HCT116 (cell line): ENCODE data around the gene ABHD2. TPM values are rescaled to one million over a fixed set of nuclear protein-coding genes. Genes with fewer than 3 reads are reported as not detected.

Source experiments
- ATAC-seq: fragments of 200-7000 bp; cut with Tn5 transposase; 2 replicates; pipeline ENCODE4 v1.9.1; 2020; ENCODE audit warnings: mild to moderate bottlenecking, moderate library complexity
- BruUV-seq: library from RNA; stranded (reverse); fragments of 400-500 nt; replicated peaks from 2 replicates; lab custom pipeline; 2021; lab: Mats Ljungman, UMichigan
- CTCF ChIA-PET: fragments of 300-600 bp; sonication (Branson Sonifier 250); formaldehyde crosslinking; loops from one replicate; lab custom pipeline; 2021; ENCODE audit warnings: antibody characterized with exemption; lab: Charles Lee
- POLR2A ChIA-PET: fragments of 300-600, 350-600 bp; sonication (Branson Sonifier 250); formaldehyde crosslinking; loops from one replicate; lab custom pipeline; 2021; ENCODE audit warnings: antibody characterized with exemption; lab: Charles Lee
- RAD21 ChIA-PET, 2 experiments: fragments of 300-600 bp; sonication (Branson Sonifier 250); formaldehyde crosslinking; loops; one replicate each; lab custom pipeline; 2023; ENCODE audit warnings: low total read pairs in 2 of 2; ENCODE audit not compliant: uncharacterized antibody in 2 of 2, unreplicated experiment in 2 of 2, low non-redundant PET in 1 of 2; lab: Charles Lee
- DNase-seq: peaks from one replicate; pipeline ENCODE4 v3.0.0-alpha.2; 2010; ENCODE audit warnings: low read depth, low spot score
- H2AFZ ChIP-seq: fragments of 200-600 bp; shearing (Covaris generic), sonication (generic); 2 replicates; pipeline ENCODE4 v1.6.1; 2017; ENCODE audit warnings: low read depth, mixed run types, mixed read lengths, antibody characterized with exemption, low read length; ENCODE audit not compliant: poor library complexity, severe bottlenecking
- H3K27ac ChIP-seq: 2 replicates; pipeline ENCODE4 v1.5.1; 2012; ENCODE audit warnings: low read depth, low read length
- H3K27me3 ChIP-seq: fragments of 200-600 bp; sonication (generic); 2 replicates; pipeline ENCODE4 v1.6.1; 2016; ENCODE audit warnings: mixed run types, low read length, mixed read lengths; ENCODE audit not compliant: insufficient read depth
- H3K36me3 ChIP-seq, 2 experiments: fragments of 200-500 bp in 1 of 2; fragments of 200-600 bp in 1 of 2; sonication (Bioruptor generic) in 1 of 2; sonication (generic) in 1 of 2; 2 replicates each; pipeline versions ENCODE4 v1.5.1 to v1.6.1; 2014 to 2016; ENCODE audit warnings: low read length in 2 of 2, inconsistent platforms in 1 of 2, mixed read lengths in 1 of 2, mixed run types in 1 of 2; ENCODE audit not compliant: insufficient read depth in 2 of 2, control insufficient read depth in 1 of 2
- H3K4me1 ChIP-seq, 2 experiments: fragments of 200-600 bp in 1 of 2; sonication (generic) in 1 of 2; 2 replicates each; pipeline versions ENCODE4 v1.5.1 to v1.6.1; 2012 to 2017; ENCODE audit warnings: low read length in 2 of 2, inconsistent platforms in 1 of 2, mild to moderate bottlenecking in 1 of 2, mixed read lengths in 1 of 2, mixed run types in 1 of 2, moderate library complexity in 1 of 2; ENCODE audit not compliant: insufficient read depth in 2 of 2, control insufficient read depth in 1 of 2
- H3K4me2 ChIP-seq: fragments of 200-600 bp; sonication (generic); 2 replicates; pipeline ENCODE4 v1.6.1; 2017; ENCODE audit warnings: mixed run types, low read length, mixed read lengths
- H3K4me3 ChIP-seq, 2 experiments: fragments of 200-600 bp in 1 of 2; sonication (generic) in 1 of 2; replicated peaks in 1 of 2; 2 replicates each; pipeline ENCODE4 v1.5.1; 2011 to 2016; ENCODE audit warnings: low read length in 2 of 2, control low read depth in 1 of 2, low read depth in 1 of 2, mild to moderate bottlenecking in 1 of 2, mixed read lengths in 1 of 2, mixed run types in 1 of 2
- H3K79me2 ChIP-seq: fragments of 200-600 bp; sonication (generic); 2 replicates; pipeline ENCODE4 v1.6.1; 2017; ENCODE audit warnings: mild to moderate bottlenecking, mixed run types, low read length, moderate library complexity, mixed read lengths; ENCODE audit not compliant: insufficient read depth
- H3K9ac ChIP-seq: fragments of 200-600 bp; sonication (generic); 2 replicates; pipeline ENCODE4 v1.6.1; 2016; ENCODE audit warnings: low read length, mixed read lengths
- H3K9me2 ChIP-seq: fragments of 200-600 bp; sonication (generic), shearing (Covaris generic); 2 replicates; pipeline ENCODE4 v1.6.1; 2017; ENCODE audit warnings: mixed run types, mild to moderate bottlenecking, moderate library complexity; ENCODE audit not compliant: insufficient read depth
- H3K9me3 ChIP-seq, 2 experiments: fragments of 200-500 bp in 1 of 2; fragments of 200-600 bp in 1 of 2; sonication (Bioruptor generic) in 1 of 2; sonication (generic) in 1 of 2; 2 replicates each; pipeline ENCODE4 v1.6.1; 2014 to 2017; ENCODE audit warnings: low read length in 2 of 2, mixed read lengths in 2 of 2, inconsistent platforms in 1 of 2, low read depth in 1 of 2, mild to moderate bottlenecking in 1 of 2, mixed run types in 1 of 2, moderate library complexity in 1 of 2; ENCODE audit not compliant: control insufficient read depth in 1 of 2, insufficient read depth in 1 of 2
- H4K20me1 ChIP-seq: fragments of 200-600 bp; sonication (generic), shearing (Covaris generic); 2 replicates; pipeline ENCODE4 v1.6.1; 2017; ENCODE audit warnings: mixed run types, mild to moderate bottlenecking, moderate library complexity; ENCODE audit not compliant: insufficient read depth
- FOSL1 ChIP-seq: IDR thresholded peaks from 2 replicates; pipeline ENCODE4 v1.6.1; 2012; ENCODE audit warnings: low read depth
- POLR2AphosphoS5 ChIP-seq: IDR thresholded peaks from 2 replicates; pipeline ENCODE4 v1.6.1; 2011; ENCODE audit warnings: mild to moderate bottlenecking, low read depth, low read length, moderate library complexity
- SIN3A ChIP-seq: IDR thresholded peaks from 2 replicates; pipeline ENCODE4 v1.6.1; 2012; ENCODE audit warnings: low read depth
- TCF7L2 ChIP-seq: IDR thresholded peaks from 2 replicates; pipeline ENCODE4 v1.7.0; 2011; ENCODE audit warnings: borderline replicate concordance, inconsistent platforms; ENCODE audit not compliant: insufficient read depth, insufficient read length; ENCODE audit errors: extremely low read depth
- intact Hi-C: fragments of 100-400 bp; cut with micrococcal nuclease; formaldehyde crosslinking; loops from 2 replicates; pipeline ENCODE4 v1.10.0; 2022
- total RNA-seq: library from RNA; stranded (reverse); gene quantifications from one replicate; pipeline ENCODE4 v1.2.1, GENCODE V29; 2021; ENCODE audit not compliant: unreplicated experiment
- TF ChIP-seq, protein P1 (sequence below): IDR thresholded peaks from 2 replicates; pipeline ENCODE4 v1.6.1; 2011; ENCODE audit warnings: mild to moderate bottlenecking, low read length, moderate library complexity; ENCODE audit not compliant: insufficient replicate concordance; ENCODE audit errors: extremely low read depth

The ABHD2 gene
- total RNA-seq, 1 experiment from 2014 or later: 40.8 TPM

DNA sequence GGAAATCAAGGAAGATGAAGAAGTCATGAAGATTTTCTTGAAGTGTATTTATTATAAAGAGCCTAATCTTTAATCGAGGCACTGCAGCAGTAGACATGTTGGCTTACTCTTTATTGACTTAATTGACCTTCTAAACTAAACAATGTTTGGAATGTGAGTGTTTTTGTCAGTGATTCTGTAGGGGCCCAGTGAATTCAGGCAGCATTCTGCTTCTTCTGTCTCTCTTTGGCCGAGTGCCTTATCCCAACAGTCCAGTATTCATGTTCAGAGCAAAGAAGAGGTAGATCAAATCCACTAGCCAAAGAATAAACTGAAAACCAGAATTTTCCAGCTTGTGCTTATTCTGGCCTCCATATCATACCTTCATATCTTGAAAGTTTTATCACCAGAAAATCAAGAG, 77.4 kb downstream of the ABHD2 start:
- Histone ChIP-seq H2AFZ (no peak overlapping the region), H3K36me3 (no peaks in the 10 kb centered on the region), H3K27ac (no peak overlapping the region), H3K9me2 (no peaks in the 10 kb centered on the region), H3K4me1 (peaks cover 22 to 37% of the 10 kb centered on the region in 2 experiments), H3K4me2 (no peak overlapping the region), H3K9me3 (no peaks in the 10 kb centered on the region), H3K9ac (no peak overlapping the region), H3K79me2 (no peaks in the 10 kb centered on the region), H3K27me3 (no peaks in the 10 kb centered on the region), H3K4me3 (no peak overlapping the region), H4K20me1 (no peaks in the 10 kb centered on the region)
- CTCF ChIA-PET: interaction anchor here (1.4 kb wide), 1 partner anchor 12 kb away, joined by 4 read pairs; no protein-coding TSS in a partner anchor
- TF ChIP-seq, protein P1, sequence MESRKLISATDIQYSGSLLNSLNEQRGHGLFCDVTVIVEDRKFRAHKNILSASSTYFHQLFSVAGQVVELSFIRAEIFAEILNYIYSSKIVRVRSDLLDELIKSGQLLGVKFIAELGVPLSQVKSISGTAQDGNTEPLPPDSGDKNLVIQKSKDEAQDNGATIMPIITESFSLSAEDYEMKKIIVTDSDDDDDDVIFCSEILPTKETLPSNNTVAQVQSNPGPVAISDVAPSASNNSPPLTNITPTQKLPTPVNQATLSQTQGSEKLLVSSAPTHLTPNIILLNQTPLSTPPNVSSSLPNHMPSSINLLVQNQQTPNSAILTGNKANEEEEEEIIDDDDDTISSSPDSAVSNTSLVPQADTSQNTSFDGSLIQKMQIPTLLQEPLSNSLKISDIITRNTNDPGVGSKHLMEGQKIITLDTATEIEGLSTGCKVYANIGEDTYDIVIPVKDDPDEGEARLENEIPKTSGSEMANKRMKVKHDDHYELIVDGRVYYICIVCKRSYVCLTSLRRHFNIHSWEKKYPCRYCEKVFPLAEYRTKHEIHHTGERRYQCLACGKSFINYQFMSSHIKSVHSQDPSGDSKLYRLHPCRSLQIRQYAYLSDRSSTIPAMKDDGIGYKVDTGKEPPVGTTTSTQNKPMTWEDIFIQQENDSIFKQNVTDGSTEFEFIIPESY: no peak
- TF ChIP-seq FOSL1 (no peak), POLR2AphosphoS5 (no peak), TCF7L2 (no peak), SIN3A (no peak)
- intact Hi-C loops: no loop called here
- BruUV-seq: no TSS peak
- RAD21 ChIA-PET: no interaction called here
- DNase-seq (no peak), ATAC-seq (no peak)
- POLR2A ChIA-PET: interaction anchor here (0.9 kb wide), 1 partner anchor 254 kb away, joined by 3 read pairs; no protein-coding TSS in a partner anchor
